NCI-H526 treated with DMSO at 0.1 percent for 48 hours (cell line): ENCODE results near the gene NCOR1.
"Not testable (repeated sequence)": the region's sequence is repeated elsewhere in the genome, so short reads cannot be mapped to it uniquely, and the experiment has no call there.

Experiments
- DNase-seq: peaks from one replicate; lab custom pipeline; 2025; lab: John Stamatoyannopoulos, UW

NCOR1 gene

GRCh38 chr17:16215273-16215964, at the start of gene NCOR1:
Gene NCOR1 (minus strand): TSS chr17:16215534. CDS start chr17:16194569, 20,965 bp downstream.
- DNase-seq, result peak; percentile 62

- no peak for DNase-seq
These were observed 46.9 kb upstream of the NCOR1 start for GRCh38 chr17:16262201-16262600.

GRCh38 chr17:16261049-16261448, 45.7 kb upstream of the NCOR1 start:
- DNase-seq, result no peak

- DNase-seq, result no peak
These were observed 44.6 kb upstream of the NCOR1 start for GRCh38 chr17:16259926-16260325.

DNA sequence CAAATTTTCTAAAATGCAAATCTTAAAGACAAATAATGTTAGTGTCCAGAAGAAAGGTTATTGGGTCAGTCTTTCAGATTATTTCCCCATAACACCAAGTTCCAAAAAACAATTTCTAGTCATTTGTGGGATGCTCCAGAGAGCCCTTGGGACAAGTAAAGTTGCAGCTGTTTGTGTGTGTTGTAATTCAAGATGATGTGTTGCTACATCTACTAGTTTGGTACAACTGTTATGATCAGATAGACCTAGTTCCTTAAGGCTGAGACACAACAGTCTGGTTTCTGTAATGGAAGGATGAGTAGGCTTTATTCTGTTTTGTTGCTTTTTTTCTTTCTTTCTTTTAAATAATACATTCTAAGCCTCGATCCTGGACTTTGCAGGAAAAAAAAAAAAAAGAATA, 43.6 kb upstream of the NCOR1 start:
- no peak for DNase-seq

GRCh38 chr17:16255481-16255921, 40.2 kb upstream of the NCOR1 start:
- no peak for DNase-seq

DNA sequence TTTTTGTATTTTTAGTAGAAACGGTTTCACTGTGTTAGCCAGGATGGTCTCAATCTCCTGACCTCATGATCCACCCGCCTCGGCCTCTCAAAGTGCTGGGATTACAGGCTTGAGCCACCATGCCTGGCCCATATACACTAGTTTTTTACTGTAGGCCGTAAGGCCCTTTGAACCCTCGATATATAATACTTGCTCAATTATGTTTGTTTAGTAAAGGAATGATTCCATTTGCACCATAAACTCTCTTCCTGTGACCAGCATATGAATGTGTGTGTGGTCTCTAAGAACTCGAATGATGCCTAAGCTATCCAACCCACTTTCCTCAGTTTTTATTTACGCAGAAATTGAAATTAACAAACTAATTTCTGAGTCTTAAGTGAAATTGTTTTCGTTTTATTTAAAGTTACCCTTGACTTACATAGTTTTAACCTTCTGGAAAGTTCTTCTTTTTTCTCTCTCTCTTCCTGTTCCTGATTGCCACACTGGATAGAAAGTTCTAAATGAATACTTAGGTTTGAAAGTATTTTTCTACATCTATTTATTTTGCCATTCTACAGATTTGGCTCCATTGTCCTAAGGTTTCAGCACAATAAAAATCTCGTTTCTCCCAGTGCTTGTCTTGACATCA, 39.6 kb upstream of the NCOR1 start:
- DNase-seq, result no peak

DNA sequence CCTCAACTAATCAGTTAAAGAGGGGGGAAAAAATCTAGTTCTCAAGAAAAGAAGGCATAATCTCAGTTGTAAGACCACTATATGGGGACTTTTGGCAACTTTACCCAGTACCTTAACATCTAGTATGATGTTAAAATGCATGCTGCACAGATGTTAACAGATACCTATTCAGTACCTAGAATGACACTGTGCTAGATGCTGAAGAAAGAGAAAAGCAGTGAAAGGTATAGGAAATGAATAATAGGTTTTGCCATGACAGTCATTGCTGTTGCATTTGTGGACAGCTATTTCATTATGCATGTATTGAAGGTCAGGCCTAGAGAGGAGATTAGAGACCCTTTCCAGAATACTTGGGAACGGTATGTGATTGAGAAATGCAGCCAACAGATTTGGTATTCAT, 36.2 kb upstream of the NCOR1 start:
- no peak for DNase-seq

DNA sequence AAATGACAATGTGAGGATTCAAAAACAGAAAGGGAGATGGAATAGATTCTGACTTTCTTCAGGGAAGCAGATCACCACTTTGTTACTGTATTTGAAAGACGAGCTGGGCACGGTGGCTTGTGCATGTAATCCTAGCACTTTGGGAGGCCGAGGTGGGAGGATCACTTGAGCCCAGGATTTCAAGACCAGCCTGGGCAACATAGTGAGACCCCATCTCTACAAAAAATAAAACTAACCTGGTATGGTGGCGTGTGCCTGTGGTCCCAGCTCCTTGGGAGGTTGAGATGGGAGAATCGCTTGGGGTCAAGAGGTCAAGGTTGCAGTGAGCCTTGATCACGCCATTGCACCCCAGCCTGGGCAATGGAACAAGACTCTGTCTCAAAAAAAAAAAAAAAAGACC, 35.7 kb upstream of the NCOR1 start:
- DNase-seq, result no peak

DNA sequence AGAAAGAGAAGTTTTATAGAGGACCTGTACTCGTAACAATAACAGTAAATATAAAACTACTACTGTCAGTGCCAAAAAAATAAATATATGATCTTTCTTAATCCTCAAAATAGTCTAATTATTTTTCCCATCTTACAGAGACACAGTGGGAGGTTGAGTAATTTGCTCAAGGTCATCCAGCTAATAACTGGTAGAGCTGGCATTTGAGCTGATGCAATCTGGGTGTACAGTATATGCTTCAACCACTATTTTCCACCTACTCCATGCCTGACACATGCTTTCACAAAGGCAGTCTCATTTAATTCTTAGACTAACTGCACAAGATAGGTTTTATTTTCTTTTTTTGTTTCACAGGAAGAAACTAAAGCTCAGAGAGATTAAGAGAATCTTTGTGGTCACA, 35.3 kb upstream of the NCOR1 start:
- DNase-seq, result no peak

- DNase-seq, result no peak
These were observed 32.3 kb upstream of the NCOR1 start for GRCh38 chr17:16247586-16247984.

DNA sequence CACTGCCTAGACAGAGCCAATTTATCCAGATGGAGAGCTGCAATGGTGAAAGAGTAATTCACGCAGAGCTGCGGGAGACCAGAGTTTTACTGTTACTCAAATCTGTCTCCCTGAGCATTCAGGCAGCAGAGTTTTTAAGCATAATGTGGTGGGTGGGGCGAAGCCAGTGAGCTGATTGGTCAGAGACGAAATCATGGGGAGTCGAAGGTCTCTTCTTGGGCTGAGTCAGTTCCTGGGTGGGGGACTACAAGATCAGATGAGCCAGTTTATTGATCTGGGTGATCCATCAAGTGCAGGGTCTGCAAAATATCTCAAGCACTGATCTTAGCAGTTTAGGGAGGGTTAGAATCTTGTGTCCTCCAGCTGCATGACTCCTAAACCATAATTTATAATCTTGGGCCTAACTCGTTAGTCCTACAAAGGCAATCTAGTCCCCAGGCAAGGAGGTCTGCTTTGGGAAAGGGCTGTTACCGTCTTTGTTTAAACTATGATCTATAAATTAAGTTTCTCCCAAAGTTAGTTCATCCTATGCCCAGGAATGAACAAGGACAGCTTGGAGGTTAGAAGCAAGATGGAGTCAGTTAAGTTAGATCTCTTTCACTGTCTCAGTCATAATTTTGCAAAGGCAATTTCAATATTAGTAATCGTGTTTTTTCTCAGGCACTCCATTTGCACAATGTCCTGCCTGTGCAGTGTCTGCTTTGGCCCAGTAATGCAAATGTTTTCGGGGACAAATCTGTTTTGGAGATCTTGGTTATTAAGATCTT, 28.6 kb upstream of the NCOR1 start:
- no peak for DNase-seq

DNA sequence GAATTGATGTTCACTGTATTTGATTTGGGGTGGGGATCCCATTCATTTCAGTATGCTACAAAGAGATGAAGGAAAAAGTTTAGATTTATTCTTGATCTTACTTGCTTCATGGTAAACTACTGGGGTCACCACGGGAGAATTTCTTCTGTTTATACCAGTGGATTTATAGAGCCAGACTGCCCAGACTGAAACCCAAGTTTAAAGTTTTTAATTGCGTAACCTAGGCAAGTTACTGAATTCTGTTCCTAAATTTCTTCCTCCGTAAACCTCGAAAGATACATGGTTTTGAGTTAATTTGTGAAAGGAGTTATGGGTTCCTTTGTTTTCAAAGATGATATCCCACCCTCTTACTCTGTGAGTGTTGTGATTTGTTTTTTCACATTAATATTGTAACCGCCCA, 28.1 kb upstream of the NCOR1 start:
- DNase-seq, result no peak

DNA sequence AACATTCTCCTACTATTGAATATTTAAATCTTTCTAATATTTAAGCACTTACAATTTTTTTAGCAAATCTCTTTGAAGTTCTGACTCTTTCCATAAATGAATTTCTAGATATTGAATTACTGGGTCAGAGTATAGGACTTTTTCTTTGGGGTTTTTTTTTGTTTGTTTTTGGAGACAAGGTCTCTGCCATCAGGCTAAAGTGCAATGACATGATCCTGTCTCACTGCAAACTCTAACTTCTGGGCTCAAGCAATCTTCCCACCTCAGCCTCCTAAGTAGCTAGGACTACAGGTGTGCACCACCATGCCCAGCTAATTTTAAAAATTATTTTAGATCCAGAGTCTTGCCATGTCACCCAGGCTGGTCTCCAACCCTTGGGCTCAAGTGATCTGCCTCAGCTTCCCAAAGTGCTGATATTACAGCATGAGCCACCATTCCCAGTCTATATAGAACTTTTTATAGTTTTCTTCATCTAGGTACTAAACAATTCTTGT, 26.6 kb upstream of the NCOR1 start:
- DNase-seq, result no peak

DNA sequence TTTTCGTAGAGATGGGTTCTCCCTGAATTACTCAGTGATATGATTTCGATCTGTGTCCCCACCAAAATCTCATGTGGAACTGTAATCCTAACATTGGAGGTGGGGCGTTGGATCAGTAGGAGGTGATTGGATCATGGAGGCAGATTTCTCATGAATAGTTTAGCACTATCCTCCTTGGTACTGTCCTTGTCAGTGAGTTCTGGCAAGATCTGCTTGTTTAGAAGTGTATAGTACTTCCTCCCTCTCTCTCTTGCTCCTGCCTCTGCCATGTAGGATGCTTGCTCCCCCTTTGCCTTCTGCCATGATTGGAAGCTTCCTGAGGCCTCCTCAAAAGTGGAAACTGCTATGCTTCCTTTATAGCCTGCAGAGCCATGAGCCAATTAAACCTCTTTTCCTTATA, 24.6 kb upstream of the NCOR1 start:
- DNase-seq, result no peak

DNA sequence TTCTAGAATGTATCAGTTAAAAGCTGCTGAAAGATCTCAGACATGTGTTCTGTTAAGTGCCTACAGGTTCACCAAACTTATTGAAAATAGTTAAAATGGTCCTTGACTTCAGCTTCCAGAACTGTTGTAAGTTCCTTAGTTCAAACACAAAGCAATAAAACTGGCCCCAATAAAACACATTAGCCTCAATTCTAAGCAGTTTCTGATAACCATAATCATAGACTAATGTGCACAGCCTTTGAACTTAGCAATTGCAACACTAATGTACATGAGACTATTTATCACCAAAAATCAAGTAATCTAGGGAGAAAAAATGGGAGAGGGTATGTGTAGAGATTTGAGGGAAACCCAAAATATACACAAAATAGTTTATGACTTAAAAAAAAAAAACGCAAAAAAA, 17.1 kb upstream of the NCOR1 start:
- DNase-seq, result no peak

- DNase-seq, result not testable (repeated sequence)
These were observed 14.7 kb upstream of the NCOR1 start for GRCh38 chr17:16229912-16230561.

GRCh38 chr17:16222406-16222805, 7.1 kb upstream of the NCOR1 start:
- no peak for DNase-seq

DNA sequence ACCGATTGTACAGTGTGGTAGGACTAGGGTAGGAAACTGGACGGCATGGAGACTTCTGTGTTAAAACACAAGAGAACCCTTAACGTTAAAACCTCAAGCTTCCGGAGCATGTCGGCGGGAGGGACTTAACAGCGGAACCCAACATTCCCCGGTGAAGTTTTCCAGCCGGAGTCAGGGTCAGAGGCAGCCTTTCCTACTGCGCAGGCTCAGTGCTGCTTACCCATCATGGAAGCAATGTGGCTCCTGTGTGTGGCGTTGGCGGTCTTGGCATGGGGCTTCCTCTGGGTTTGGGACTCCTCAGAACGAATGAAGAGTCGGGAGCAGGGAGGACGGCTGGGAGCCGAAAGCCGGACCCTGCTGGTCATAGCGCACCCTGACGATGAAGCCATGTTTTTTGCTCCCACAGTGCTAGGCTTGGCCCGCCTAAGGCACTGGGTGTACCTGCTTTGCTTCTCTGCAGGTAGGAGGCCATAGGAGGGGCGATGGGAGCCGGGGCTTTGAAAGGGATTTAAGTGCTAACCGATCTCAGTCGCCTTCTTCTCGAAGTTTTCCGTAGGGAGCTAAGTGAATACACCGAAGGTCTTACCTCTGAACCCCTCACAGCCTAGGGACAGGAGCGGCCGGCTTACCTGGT, 1.8 kb upstream of the NCOR1 start, which contains the start of gene PIGL:
Gene PIGL, plus strand, starts transcription at position 209 of the 634 bp plus-strand sequence. Its CDS starts 17 bp downstream, at position 226.
- DNase-seq, result peak; percentile 74

DNA sequence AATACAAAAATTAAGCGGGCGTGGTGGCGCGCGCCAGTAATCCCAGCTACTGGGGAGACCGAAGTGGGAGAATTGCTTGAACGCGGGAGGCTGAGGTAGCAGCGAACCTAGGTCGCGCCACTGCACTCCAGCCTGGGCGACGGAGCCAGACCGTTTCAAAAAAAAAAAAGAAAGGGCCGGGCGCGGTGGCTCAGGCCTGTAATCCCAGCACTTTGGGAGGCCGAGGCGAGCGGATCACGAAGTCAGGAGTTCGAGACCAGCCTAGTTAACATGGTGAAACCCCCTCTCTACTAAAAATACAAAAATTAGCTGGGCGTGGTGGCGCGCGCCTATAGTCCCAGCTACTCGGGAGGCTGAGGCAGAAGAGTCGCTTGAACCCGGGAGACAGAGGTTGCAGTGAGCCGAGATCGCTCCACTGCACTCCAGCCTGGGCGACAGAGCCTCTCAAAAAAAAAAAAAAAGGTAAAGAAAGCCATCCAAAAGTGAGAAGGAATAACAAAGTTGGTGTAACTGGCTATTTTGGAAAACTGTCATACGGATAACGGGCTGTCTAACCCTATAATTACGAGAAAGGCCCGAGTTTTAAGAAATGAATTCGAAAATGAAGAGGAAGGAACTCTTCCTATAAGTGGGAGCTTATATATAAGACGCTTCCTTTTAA, 1.1 kb upstream of the NCOR1 start:
- not testable (repeated sequence) for DNase-seq

DNA sequence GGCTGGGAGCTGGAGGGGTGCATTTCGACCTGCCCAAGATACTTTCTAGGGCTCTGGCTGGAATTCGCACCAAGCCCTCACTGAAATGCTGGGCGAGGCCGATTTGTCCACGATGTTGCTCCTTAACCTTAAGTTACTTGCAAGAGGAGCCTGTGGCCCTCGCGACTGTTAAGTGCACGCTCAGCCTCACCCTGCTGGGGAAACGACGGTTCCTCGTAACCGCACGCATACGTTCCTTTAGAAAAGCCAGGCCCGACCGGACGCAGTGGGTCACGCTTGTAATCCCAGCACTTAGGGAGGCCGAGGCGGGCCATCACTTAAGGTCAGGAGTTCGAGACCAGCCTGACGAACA, 607 bp upstream of the NCOR1 start:
- DNase-seq, result no peak

GRCh38 chr17:16215002-16215272, 397 bp downstream of the NCOR1 start:
- DNase-seq, result no peak
